ENCODE measurements around the gene CXXC1.
A peak's percentile ranks its signal among the peaks of the same experiment; 100 is the strongest.
"Not testable (repeated sequence)": the region's sequence is repeated elsewhere in the genome, so short reads cannot be mapped to it uniquely, and the experiment has no call there.

Gene CXXC1

DNA sequence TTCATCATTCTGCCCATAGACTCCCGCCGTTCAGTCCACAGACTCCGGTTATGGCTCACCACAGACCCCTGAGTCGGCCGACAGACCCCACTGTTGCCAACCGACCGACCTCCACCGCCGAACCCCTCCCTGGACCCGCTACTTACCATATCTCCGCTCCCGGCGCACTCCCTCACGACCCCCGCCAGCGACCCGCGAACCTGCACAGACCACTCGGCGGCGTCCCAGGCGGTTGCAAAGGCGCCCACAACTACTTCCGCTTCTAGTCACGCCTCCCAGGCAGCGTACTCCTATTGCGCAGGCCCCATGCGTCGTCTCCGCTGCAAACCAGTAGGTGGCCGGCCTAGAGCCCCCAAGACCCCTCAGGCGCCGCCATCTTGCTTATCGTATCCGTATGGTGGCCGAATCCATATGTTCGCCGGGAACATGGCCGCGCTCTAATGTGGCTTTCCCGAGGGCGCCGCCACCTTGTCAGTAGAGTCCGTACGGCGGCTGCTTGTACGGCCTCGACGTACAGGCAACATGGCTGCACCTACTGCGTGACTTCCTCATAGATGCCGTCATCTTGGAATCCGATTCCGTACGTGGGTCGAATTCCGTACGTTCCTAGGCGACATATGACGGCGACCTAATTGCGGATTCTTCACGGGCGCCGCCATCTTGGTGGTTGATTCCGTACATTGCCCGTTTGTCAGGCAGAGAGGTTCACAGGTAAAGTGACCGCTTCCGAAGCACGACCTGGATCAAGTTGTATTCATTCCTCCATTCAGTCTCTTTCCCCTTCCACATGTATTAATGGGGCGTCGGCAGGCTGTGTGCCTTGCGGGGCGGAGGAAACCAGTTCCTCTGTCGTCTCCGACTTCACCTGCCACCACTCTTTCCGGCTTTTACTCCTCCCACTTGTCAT lies at the start of gene CXXC1:
CXXC1 (minus strand) TSS at position 252 of the 907 bp plus-strand sequence; CDS start at position 149, 103 bp downstream.
- Mint-ChIP-seq H3K27me3 (no peaks in the 10 kb centered on the region), H3K4me3 (peak within 1 kb of the TSS; percentile 97), H3K4me1 (ENCODE audit: low read depth) (peaks cover 35% of the 10 kb centered on the region), H3K36me3 (ENCODE audit: low read depth) (peaks cover 50% of the 10 kb centered on the region), H3K9me3 (no peaks in the 10 kb centered on the region), H3K27ac (peak within 1 kb of the TSS; percentile 97)
- DNase-seq: peak; percentile 96

DNA sequence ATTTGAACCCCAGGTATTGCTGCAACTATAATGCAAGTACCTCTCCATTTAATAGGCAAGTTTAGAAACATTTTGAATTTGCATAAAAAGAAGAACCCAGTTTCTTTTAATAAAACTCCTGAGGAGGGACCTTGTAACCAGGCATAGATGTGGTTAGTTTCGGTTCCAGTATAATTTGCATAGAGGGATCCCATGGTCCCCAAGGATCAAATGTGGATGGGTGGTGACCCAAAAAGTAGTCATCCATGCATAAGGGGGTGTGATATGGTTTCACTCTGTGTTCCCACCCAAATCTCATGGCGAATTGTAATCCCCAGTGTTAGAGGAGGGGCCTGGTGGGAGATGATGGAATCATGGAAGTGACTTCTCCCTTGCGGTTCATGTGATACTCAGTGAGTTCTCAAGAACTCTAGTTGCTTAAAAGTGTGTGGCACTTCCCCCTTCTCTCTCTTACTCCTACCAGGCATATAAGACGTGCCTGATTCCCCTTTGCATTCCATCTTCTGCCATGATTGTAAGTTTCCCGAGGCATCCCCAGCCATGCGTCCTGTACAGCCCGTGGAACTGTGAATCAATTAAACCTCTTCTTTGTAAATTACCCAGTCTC lies 47.2 kb upstream of the CXXC1 start:
- H3K36me3 Mint-ChIP-seq (ENCODE audit: low read depth): no peaks in the 10 kb centered on the region

DNA sequence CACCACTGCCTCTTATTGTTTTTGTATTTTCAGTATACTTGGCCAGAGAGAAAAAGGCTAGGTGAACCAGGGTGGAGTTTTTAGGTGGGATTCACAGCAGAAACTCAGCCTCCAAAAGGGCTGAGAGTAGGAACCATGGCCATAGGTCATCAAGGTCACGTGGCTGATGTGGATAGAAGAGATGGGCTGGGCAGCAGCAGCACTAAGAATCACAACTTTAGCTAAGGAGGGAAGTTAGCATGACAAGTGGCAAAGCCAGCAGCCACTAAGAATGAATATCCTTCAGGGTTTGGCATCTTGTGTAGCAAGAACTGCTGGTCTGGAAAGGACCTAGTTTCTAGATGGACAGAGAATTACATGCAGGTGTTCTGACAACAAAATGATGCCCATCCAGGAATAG lies 44.2 kb upstream of the CXXC1 start:
- Mint-ChIP-seq H3K27ac (no peak overlapping the region), H3K36me3 (ENCODE audit: low read depth) (no peaks in the 10 kb centered on the region), H3K4me3 (no peak overlapping the region), H3K9me3 (peaks cover 3% of the 10 kb centered on the region), H3K27me3 (peaks cover 28% of the 10 kb centered on the region), H3K4me1 (ENCODE audit: low read depth) (no peaks in the 10 kb centered on the region)
- no peak for DNase-seq

More for the DNA sequence above, 47.2 kb upstream of the CXXC1 start:
- Mint-ChIP-seq H3K27ac (no peak overlapping the region), H3K4me1 (ENCODE audit: low read depth) (no peaks in the 10 kb centered on the region), H3K27me3 (peaks cover 13% of the 10 kb centered on the region), H3K9me3 (peaks cover 3% of the 10 kb centered on the region), H3K4me3 (no peak overlapping the region)
- DNase-seq: no peak

DNA sequence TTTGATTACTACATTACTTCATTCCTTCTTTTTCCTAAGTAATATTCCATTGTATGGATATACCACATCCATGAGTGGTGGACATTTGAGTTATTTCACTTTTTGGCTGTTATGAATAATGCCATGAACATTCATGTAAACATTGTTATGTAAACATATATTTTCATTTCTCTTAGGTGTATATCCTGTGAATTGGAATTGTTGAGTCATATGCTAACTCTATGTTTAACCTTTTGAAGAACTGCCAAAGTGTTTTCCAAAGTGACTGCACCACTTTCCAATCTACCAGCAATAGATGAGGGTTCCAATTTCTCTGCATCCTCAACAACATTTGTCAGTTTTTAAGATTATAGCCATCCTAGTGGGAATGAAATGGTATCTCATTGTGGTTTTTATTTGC lies 42.7 kb upstream of the CXXC1 start:
- Mint-ChIP-seq H3K27me3 (peaks cover 31% of the 10 kb centered on the region), H3K4me3 (no peak overlapping the region), H3K27ac (no peak overlapping the region), H3K9me3 (peaks cover 3% of the 10 kb centered on the region), H3K4me1 (ENCODE audit: low read depth) (no peaks in the 10 kb centered on the region), H3K36me3 (ENCODE audit: low read depth) (no peaks in the 10 kb centered on the region)
- DNase-seq: no peak

DNA sequence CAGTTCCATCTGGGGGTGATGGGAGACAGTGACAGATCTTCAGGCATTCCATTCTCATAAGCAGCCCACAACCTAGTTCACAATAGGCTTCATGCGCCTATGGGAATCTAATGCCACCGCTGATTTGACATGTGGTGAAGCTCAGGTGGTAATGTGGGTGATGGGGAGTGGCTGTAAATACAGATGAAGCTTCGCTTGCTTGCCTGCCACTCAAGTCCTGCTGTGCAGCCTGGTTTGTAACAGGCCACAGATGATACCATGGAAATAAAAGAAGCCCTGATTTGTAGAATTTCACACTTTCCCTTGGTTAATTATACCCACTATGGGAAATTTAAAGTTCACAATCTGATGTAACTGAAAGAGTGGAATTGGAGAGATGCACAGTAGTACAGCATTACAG lies 40.5 kb upstream of the CXXC1 start:
- Mint-ChIP-seq H3K4me1 (ENCODE audit: low read depth) (no peaks in the 10 kb centered on the region), H3K9me3 (peaks cover 3% of the 10 kb centered on the region), H3K4me3 (no peak overlapping the region), H3K36me3 (ENCODE audit: low read depth) (no peaks in the 10 kb centered on the region), H3K27me3 (peaks cover 31% of the 10 kb centered on the region), H3K27ac (no peak overlapping the region)
- no peak for DNase-seq

DNA sequence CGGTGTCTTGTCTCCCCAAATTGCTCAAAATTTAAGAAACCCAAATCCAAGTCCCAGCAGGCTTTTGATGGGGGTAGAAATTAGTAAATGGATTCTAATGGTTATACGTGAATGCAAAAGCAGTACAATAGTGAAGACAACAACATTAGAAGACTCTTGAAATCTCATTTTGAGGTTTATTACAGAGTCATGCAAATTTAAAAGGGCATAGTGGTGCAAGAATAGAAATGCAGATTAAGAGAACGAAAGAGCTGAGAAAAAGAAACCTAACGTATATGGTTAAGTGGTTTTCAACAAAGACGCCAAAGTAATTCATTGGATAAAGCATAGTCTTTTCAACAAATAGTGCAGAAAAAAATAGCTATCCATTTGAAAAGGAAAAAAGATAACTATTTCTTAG lies 33.2 kb upstream of the CXXC1 start:
- Mint-ChIP-seq H3K9me3 (no peaks in the 10 kb centered on the region), H3K4me3 (no peak overlapping the region), H3K27ac (no peak overlapping the region), H3K4me1 (ENCODE audit: low read depth) (peaks cover 12% of the 10 kb centered on the region), H3K27me3 (peaks cover 7% of the 10 kb centered on the region), H3K36me3 (ENCODE audit: low read depth) (no peaks in the 10 kb centered on the region)
- DNase-seq: no peak

DNA sequence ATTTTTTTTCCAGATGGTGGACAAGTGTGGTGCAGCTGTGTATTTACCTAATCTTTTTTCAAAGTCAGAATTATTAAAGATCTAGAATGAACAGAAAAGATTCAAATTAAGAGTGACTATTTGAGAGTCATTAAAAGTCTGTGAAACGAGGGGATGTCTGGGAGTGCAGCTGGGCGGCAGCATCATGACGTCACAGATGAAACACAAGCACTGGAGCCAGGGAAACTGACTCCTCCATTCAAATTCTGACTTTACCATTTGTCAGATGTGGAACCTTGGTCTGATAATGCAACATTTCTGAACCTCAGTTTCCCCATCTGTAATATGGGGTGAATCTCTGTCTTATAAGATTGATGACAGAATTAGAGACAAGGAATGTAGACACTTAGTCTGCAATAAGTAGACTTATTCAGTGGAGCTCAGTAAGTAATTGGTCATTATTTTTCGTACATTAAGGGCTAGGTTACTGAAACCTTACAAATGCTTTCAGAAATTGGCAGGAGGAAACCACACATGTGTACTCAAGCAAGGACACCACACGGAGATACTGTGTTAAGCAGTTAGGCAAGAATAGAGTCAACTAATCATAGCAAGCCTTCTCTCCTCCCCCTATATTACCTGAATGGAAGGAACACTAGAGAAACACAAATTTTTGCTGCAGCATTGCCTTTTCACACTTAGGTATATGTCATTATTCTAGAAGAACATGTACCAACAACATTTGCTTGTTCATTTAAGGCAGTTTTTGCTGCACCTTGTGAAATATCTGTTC lies 27.8 kb upstream of the CXXC1 start:
- DNase-seq: no peak
- Mint-ChIP-seq H3K27me3 (peaks cover 16% of the 10 kb centered on the region), H3K4me3 (no peak overlapping the region), H3K36me3 (ENCODE audit: low read depth) (no peaks in the 10 kb centered on the region), H3K27ac (no peak overlapping the region), H3K4me1 (ENCODE audit: low read depth) (peaks cover 4% of the 10 kb centered on the region), H3K9me3 (no peaks in the 10 kb centered on the region)

DNA sequence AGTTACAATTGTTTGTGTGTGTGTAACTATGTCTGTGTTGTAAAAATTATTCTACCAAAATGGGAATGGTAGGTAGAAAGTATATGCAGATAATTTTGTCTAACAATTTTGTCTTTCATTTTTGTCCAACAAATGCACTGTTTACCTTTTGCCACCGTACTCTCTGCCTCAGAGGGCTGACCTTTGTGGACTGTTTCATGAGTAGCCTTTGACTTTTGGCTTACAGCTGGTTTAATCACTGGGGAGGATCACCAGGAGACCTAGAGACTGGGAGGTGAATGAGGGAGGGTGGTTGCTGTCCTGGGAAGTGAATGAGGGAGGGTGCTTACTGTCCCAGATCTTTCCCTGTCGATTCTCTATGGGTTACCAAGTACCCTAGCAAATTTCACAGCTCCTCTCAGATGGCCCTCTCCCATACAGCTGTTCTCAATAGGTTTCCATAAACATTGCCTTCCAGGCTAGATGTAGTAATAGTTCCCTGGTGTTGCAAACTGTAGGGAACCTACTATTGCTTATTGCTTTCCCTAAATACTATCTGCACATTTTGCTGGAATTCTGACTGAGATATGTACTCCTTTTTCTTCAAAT lies 26.5 kb upstream of the CXXC1 start:
- H3K4me1 Mint-ChIP-seq (ENCODE audit: low read depth): no peaks in the 10 kb centered on the region
- H3K4me3 Mint-ChIP-seq: no peak overlapping the region
- DNase-seq: no peak
- H3K36me3 Mint-ChIP-seq (ENCODE audit: low read depth): no peaks in the 10 kb centered on the region
- no peaks in the 10 kb centered on the region for H3K9me3 Mint-ChIP-seq
- H3K27ac Mint-ChIP-seq: no peak overlapping the region
- H3K27me3 Mint-ChIP-seq: peaks cover 16% of the 10 kb centered on the region

DNA sequence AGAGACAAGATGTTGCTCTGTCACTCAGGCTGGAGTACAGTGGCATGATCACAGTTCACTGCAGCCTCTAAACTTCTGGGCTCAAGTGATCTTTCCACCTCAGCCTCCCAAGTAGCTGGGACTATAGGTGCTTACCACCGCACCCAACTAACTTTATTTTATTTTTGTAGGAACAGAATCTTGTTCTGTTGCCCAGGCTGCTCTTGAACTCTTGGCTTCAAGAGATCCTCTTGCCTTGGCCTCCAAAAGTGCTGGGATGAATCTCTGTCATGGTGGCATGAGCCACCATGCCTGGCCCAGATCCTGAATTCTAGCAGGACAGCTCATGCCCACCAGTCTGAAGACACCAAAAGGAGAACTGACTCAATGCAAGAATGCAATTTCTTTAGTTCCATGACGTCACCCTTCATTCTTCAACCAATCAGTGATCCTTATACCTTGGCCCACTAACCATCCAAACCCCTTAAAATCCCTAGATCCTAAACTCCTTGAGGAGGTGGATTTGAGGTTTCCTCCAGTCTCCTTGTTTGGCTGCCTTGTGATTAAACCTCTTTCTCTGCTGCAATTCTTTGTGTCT lies 25.6 kb upstream of the CXXC1 start:
- H3K4me1 Mint-ChIP-seq (ENCODE audit: low read depth): peaks cover 6% of the 10 kb centered on the region
- no peaks in the 10 kb centered on the region for H3K36me3 Mint-ChIP-seq (ENCODE audit: low read depth)
- H3K4me3 Mint-ChIP-seq: no peak overlapping the region
- H3K27ac Mint-ChIP-seq: no peak overlapping the region
- H3K27me3 Mint-ChIP-seq: peaks cover 16% of the 10 kb centered on the region
- DNase-seq: no peak
- H3K9me3 Mint-ChIP-seq: no peaks in the 10 kb centered on the region

DNA sequence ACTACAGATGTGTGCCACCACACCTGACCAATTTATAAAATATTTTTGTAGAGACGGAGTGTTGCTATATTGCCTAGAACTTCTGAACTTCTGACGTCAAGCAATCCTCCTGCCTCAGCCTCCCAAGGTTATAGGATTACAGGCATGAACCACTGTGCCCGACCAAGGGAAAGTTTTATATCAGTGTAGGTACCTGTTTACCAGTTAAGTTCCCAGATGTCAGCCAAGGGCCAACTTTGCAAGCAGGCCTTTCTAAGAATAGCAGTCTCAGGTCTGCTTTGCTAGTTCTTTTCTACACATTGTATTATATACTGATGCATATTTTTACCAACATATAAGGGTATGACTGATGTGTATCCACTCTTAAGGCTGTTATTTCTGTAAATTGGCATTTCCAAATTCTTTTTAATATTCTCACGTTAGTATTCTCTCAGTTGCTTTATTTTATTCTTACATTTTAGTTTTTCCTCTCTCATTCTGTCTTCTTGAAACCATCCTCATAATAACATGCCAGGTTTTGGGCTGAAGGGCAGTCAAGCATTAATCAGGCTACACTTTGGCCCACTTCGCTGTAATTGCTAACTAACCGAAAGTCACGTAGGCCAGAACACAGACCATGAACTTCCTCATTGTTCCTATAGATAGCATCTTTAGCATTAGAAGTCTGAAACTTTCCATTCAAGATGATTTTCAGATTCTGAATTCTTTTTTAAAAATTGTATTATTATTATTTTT lies 25.0 kb upstream of the CXXC1 start:
- Mint-ChIP-seq H3K4me3 (no peak overlapping the region), H3K27ac (no peak overlapping the region), H3K9me3 (no peaks in the 10 kb centered on the region), H3K4me1 (ENCODE audit: low read depth) (peaks cover 13% of the 10 kb centered on the region), H3K27me3 (peaks cover 16% of the 10 kb centered on the region), H3K36me3 (ENCODE audit: low read depth) (no peaks in the 10 kb centered on the region)
- no peak for DNase-seq

DNA sequence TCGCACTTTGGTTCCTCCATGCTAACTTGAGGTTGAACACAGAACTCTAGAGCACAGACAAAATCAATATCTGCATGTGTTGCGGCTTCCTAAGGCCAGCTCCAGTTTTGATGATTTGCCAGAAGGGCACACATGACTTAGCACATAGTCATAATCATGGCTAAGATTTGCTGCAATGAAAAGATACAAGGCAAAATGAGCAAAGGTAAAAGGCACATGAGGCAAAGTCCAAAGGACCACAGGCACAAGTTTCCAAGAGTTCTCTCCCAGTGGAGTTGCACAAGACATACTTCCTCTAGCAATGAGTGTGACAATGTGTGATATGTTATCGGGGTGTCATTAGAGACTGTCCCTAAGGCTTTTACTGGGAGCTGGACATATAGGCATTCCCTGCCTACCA lies 24.2 kb upstream of the CXXC1 start:
- no peak overlapping the region for H3K4me3 Mint-ChIP-seq
- DNase-seq: no peak
- H3K27me3 Mint-ChIP-seq: peaks cover 10% of the 10 kb centered on the region
- H3K9me3 Mint-ChIP-seq: no peaks in the 10 kb centered on the region
- peaks cover 20% of the 10 kb centered on the region for H3K4me1 Mint-ChIP-seq (ENCODE audit: low read depth)
- no peaks in the 10 kb centered on the region for H3K36me3 Mint-ChIP-seq (ENCODE audit: low read depth)
- H3K27ac Mint-ChIP-seq: no peak overlapping the region

DNA sequence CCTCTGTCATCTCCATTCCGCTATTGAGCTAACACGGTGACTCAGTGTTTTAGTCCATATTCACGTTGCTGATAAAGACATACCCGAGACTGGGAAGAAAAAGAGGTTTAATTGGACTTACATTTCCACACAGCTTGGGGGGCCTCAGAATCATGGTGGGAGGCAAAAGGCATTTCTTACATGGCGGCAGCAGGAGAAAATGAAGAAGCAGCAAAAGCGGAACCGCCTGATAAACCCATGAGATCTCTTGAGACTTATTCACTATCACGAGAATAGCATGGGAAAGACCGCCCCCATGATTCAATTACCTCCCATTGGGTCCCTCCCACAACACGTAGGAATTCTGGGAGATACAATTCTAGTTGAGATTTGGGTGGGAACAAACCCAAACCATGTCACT lies 22.6 kb upstream of the CXXC1 start:
- H3K27ac Mint-ChIP-seq: no peak overlapping the region
- H3K4me1 Mint-ChIP-seq (ENCODE audit: low read depth): peaks cover 20% of the 10 kb centered on the region

DNA sequence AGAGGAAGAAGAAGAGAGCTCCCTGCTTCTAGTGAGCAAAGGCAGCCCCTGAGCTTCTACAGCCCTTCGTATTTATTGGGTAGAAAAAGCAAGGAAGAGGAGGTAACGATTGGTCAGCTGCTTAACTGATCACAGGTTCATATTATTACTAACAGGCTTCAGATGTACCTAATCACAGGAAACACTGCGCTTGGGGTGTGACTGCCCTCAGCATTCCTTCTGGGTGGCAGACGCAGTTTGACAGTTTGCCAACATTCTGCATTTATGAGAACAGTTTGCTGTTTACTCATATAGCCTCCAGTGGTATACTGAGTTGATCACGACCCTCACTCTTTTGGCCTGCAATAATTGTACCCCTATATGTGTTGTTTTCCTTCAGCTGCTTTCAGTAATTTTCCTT lies 21.4 kb upstream of the CXXC1 start:
- DNase-seq; H3K4me3 Mint-ChIP-seq; H3K9me3 Mint-ChIP-seq; H3K27ac Mint-ChIP-seq; H3K27me3 Mint-ChIP-seq; H3K36me3 Mint-ChIP-seq (ENCODE audit: low read depth): not testable (repeated sequence)
- peaks cover 20% of the 10 kb centered on the region for H3K4me1 Mint-ChIP-seq (ENCODE audit: low read depth)

More for the DNA sequence above, 22.6 kb upstream of the CXXC1 start:
- Mint-ChIP-seq H3K27me3 (peaks cover 12% of the 10 kb centered on the region), H3K4me3 (no peak overlapping the region), H3K9me3 (peaks cover 3% of the 10 kb centered on the region), H3K36me3 (ENCODE audit: low read depth) (no peaks in the 10 kb centered on the region)
- no peak for DNase-seq

All from activated T-cell treated with anti-CD3 and anti-CD28 coated beads, Interleukin-2, amount 50 U/mL, for 24 hours (primary cell).